A549 treated with CORT108297 at 1 μM for 4 hours (cell line): ENCODE measurements around the gene UGGT2. TPM values are rescaled to one million over a fixed set of nuclear protein-coding genes. Genes with fewer than 3 reads are reported as not detected.

Experiments used
- total RNA-seq: library from RNA; stranded (reverse); fragments of 200-300 nt; extraction: Qiagen RNA extraction; gene quantifications from 5 replicates; pipeline ENCODE4 v1.2.3, GENCODE V29; 2022

UGGT2 gene
- total RNA-seq = 7.9 to 10.5 TPM (median 9.8 TPM) in 5 replicates

DNA sequence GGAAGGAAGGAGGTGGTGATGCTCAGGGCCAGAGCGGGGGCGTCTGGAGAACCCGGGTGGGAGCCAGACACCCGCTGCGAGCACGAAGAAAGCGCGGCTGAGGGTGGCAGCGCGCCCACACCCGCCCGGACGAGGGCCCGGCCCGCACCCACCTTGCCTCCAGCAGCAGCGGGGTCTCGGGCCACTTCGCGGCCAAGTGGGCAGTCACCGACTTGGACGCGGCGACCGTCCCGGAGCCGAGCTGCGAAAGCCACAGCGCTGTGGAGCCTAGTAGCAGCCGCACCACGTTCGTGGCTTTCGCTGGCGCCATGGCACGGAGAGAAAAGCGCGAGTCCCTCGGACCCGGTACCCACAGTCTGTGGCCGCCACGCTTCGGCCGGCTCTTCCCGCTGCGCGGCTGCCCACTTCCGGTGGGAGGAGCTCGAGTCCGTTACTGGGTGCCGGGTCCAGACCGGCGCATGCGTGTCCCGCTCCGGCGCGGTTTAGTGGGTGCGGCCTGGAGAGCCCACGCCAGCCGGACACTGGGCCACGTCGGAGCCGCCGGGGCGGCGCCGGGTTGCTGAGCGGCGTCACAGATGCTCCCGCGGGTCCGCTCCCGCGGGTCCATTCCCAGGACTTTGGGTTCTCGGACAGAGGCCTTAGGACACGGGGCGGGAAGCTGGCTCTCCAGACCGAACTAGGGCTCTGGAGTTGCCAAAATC lies at the start of gene UGGT2:
Gene UGGT2 (minus strand): TSS at position 399 of the 701 bp plus-strand sequence. CDS start 89 bp downstream, at position 310.

GRCh38 chr13:96089749-96090239 lies 36.6 kb upstream of the UGGT2 start, which contains the start of gene HS6ST3:
Gene HS6ST3, plus strand, starts transcription at chr13:96090107.

Other genes starting within 250 kb of the UGGT2 start
- not detected in 5 replicates for gene HS6ST3, start 36.7 kb upstream of the UGGT2 start, total RNA-seq